ENCODE results near the gene CMTM6. TPM values are rescaled to one million over a fixed set of nuclear protein-coding genes. Genes with fewer than 3 reads are reported as not detected.

CMTM6 gene
- total RNA-seq, 1 donor from 2014 or later, result 28.0 TPM

DNA sequence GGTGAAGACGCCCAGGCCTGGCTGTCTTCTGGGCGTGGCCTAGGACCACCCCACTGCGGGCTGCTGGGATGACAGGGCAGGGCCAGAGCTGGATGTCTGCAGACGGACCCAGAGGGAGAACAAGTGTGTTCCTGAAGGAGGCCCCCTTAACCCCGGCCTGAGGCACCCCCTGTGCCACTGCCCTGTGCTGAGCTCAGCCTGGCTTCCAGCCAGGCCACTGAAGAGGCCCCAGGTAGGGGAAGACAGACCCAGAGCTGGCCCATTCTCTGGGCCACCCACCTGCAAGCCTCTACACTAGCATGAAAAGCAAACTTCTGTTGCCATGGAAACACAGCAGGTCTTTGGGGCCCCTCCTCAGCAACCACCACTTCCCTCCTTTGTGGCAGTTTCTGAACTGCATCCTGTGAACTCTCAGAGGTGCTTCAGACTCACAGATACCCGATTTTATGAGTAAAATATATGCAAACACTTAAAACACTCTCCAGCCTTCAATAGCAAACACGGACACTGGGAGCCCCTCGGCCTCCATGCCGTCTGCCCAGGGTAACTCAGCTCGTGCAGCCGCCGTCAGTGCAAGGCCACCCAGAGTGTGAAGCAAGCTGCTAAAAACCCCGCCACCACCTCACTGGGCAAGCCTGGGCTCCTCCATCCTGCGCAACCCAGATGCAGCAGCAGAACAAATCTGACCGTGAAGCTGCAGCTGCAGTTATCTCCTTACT lies 42.5 kb downstream of the CMTM6 start:
- Histone ChIP-seq H3K4me1 (peaks cover 12% of the 10 kb centered on the region), H3K27me3 (no peaks in the 10 kb centered on the region)
- no peak for DNase-seq (ENCODE audit: extremely low spot score in 2 of 2)

DNA sequence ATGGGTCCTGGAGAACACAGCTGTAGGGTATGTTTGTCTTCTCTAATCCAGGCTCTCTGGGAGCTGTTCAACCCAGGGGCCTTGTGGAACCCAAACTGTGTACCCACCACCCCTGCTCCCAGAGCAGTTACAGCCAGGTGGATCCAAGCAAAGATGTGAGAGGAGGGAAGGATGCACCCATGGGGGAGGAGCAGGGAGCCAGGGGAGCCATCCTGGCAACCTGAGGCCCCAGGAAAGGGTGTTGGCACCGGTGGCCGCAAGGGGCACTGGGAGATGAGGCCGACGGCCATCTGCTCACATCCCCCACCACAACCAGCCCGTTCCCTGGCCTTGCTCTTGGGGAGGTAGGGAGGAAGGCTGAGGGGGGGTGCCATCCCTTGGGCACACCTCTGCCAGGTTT lies 43.2 kb downstream of the CMTM6 start:
- Histone ChIP-seq H3K27ac (no peak overlapping the region), H3K4me1 (peaks cover 12% of the 10 kb centered on the region), H3K9me3 (no peaks in the 10 kb centered on the region), H3K4me3 (no peak overlapping the region), H3K36me3 (no peaks in the 10 kb centered on the region), H3K27me3 (no peaks in the 10 kb centered on the region)
- intact Hi-C loops (cut with DNase I), result no loop called here
- DNase-seq (ENCODE audit: extremely low spot score in 2 of 2), result no peak
- TF ChIP-seq CTCF (IDR thresholded peaks at IDR 0.05) (no peak), POLR2A (IDR thresholded peaks at IDR 0.05) (no peak), POLR2AphosphoS5 (IDR thresholded peaks at IDR 0.05; ENCODE audit: insufficient read depth in 1 of 2, low read depth in 1 of 2) (no peak)

More for the DNA sequence above, 42.5 kb downstream of the CMTM6 start:
- H3K27ac ChIP-seq, result no peak overlapping the region
- no peak for TF ChIP-seq CTCF (IDR thresholded peaks at IDR 0.05)
- H3K36me3 ChIP-seq, result no peaks in the 10 kb centered on the region
- intact Hi-C loops (cut with DNase I), result loop anchor here (10.0 kb wide), 1 partner anchor 65 kb away; the partner anchor contains the start of gene CMTM7
- H3K4me3 ChIP-seq, result no peak overlapping the region
- no peaks in the 10 kb centered on the region for H3K9me3 ChIP-seq

DNA sequence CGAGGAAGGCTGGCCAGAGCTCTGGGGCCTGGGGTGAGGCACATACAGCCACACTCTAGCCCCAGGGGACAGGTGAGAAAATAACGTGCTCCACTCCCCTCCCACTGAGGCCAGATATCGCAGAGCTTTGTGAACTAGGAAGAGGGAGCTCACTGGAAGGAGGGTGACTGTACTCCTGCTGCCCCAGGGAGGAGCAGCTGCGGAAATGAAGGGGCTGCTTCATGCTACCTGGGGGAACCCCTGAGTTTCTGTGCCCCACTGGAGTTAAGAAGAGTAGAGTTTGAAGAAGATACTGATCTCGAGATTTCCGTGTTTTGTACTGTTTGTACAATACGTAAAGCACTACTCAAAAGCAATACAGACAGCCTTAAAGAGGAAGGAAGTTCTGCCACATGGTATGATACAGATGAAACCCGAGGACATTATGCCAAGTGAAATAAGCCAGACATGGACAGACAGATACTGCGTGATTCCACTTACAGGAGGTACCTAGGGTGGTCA lies 44.6 kb downstream of the CMTM6 start:
- Histone ChIP-seq H3K36me3 (no peaks in the 10 kb centered on the region), H3K9me3 (no peaks in the 10 kb centered on the region), H3K4me1 (peaks cover 12% of the 10 kb centered on the region), H3K27me3 (no peaks in the 10 kb centered on the region), H3K4me3 (no peak overlapping the region), H3K27ac (peak overlapping the region; percentile 9)
- TF ChIP-seq POLR2AphosphoS5 (IDR thresholded peaks at IDR 0.05; ENCODE audit: insufficient read depth in 1 of 2, low read depth in 1 of 2) (no peak), CTCF (IDR thresholded peaks at IDR 0.05) (no peak), POLR2A (IDR thresholded peaks at IDR 0.05) (no peak)
- intact Hi-C loops (cut with DNase I), result no loop called here
- peak in 1 of 2 donors; percentile 95 for DNase-seq (ENCODE audit: extremely low spot score in 2 of 2)

DNA sequence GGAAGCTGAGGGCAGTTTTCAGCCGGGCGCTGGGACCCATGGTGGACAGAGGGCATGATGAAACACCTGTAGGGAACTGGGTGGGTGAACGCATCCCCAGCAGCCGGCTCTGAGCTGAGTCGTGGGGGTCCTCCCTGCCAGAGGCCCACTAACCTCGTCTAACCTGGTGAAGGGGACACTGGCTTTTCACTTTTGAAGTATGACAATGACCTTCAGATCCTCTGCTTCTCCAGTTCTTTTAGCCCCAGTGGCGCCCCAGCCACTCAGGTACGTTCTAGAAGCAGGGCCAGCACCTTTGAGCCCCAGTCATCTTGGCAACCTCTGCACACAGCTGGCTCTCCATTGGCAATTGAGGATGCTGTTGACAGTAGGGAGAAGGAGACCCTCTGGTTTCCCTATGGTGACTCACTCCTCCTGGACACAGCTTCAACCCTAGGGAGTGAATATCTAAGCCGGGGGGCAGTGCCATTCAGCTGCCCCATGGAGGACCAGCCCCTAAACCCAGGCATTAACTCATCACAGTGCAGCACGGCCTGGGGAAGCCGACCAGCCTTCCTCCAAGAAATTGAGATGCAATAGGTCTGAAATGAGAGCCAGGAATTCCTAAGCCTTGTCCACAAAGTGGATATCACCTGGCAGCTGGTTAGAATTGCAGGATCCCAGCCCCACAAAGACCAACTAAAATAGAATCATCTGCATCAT lies 46.1 kb downstream of the CMTM6 start:
- Histone ChIP-seq H3K4me3 (no peak overlapping the region), H3K4me1 (peaks cover 12% of the 10 kb centered on the region), H3K36me3 (no peaks in the 10 kb centered on the region), H3K27ac (no peak overlapping the region), H3K9me3 (no peaks in the 10 kb centered on the region), H3K27me3 (no peaks in the 10 kb centered on the region)
- DNase-seq (ENCODE audit: extremely low spot score in 2 of 2), result peak; percentile 43 to 78
- no peak for TF ChIP-seq CTCF (IDR thresholded peaks at IDR 0.05)
- no peak for TF ChIP-seq POLR2AphosphoS5 (IDR thresholded peaks at IDR 0.05; ENCODE audit: insufficient read depth in 1 of 2, low read depth in 1 of 2)
- intact Hi-C loops (cut with DNase I), result no loop called here

All from vagina (tissue), 2 donors.